Measurements from ENCODE around the gene UGT2A2.
"Not testable (repeated sequence)": the region's sequence is repeated elsewhere in the genome, so short reads cannot be mapped to it uniquely, and the experiment has no call there.

Gene UGT2A2

DNA sequence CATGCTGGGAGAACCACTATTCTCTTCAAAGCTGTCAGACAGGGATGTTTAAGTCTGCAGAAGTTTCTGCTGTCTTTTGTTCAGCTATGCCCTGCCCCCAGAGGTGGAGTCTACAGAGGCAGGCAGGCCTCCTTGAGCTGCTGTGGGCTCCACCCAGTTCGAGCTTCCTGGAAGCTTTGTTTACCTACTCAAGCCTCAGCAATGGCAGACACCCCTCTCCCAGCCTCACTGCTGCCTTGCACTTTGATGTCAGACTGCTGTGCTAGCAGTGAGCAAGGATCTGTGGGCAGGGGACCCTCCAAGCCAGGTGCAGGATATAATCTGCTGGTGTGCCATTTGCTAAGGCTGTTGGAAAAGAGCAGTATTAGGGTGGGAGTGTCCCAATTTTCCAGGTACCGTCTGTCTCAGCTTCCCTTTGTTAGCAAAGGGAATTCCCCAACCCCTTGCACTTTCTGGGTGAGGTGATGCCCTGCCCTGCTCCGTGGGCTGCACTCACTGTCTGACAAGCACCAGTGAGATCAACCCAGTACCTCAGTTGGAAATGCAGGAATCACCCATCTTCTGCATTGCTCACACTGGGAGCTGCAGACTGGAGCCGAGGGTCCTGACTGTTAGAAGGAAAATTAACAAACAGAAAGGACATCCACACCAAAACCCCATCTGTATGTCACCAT, 21.8 kb upstream of the UGT2A2 start:
- DNase-seq (ENCODE audit: low spot score); H3K27me3 ChIP-seq (ENCODE audit: control insufficient read depth in 3 of 3, insufficient read depth in 3 of 3, low read depth in 1 of 3, low read length in 3 of 3); H3K27ac ChIP-seq (replicated peaks; ENCODE audit: low read length); H3K79me1 ChIP-seq (ENCODE audit: low read depth, low read length); H3K9ac ChIP-seq (ENCODE audit: low read depth, low read length, poor library complexity); H2BK120ac ChIP-seq (ENCODE audit: low read depth, low read length); H3K4ac ChIP-seq (ENCODE audit: low read length); H3K23ac ChIP-seq (ENCODE audit: low read depth, low read length, poor library complexity); H2BK15ac ChIP-seq (ENCODE audit: low read length); H2AK5ac ChIP-seq (ENCODE audit: low read depth, low read length); H3K4me2 ChIP-seq (ENCODE audit: insufficient read depth, low read length, poor library complexity, severe bottlenecking); H4K91ac ChIP-seq (ENCODE audit: low read depth, low read length, poor library complexity); H3K14ac ChIP-seq (ENCODE audit: low read length); H3K36me3 ChIP-seq (replicated peaks in 1 of 2; ENCODE audit: control insufficient read depth in 2 of 2, insufficient read depth in 2 of 2, low read length in 2 of 2); H4K8ac ChIP-seq (ENCODE audit: low read depth, low read length); H3K18ac ChIP-seq (ENCODE audit: low read length); H3K4me3 ChIP-seq (ENCODE audit: low read length in 2 of 2); H2BK5ac ChIP-seq (ENCODE audit: low read length); H3K4me1 ChIP-seq (ENCODE audit: control insufficient read depth in 2 of 2, insufficient read depth in 1 of 2, low read depth in 1 of 2, low read length in 2 of 2); H3K9me3 ChIP-seq (replicated peaks in 1 of 2; ENCODE audit: control insufficient read depth in 2 of 2, insufficient read depth in 1 of 2, low read depth in 1 of 2, low read length in 2 of 2); H2BK12ac ChIP-seq (ENCODE audit: low read length): not testable (repeated sequence)
- H2AFZ ChIP-seq (ENCODE audit: low read length): peak overlapping the region; percentile 29
- WGBS, 2 donors (ENCODE audit: extremely low coverage in 2 of 2, insufficient read length in 2 of 2, insufficient replicate concordance in 1 of 2): no CpG with 5 or more reads among the region's 4 CpGs

- Histone ChIP-seq H4K8ac (ENCODE audit: low read depth, low read length) (no peak overlapping the region), H3K4me3 (ENCODE audit: low read length in 2 of 2) (no peak overlapping the region), H2BK15ac (ENCODE audit: low read length) (no peak overlapping the region), H3K36me3 (replicated peaks in 1 of 2; ENCODE audit: control insufficient read depth in 2 of 2, insufficient read depth in 2 of 2, low read length in 2 of 2) (no peaks in the 10 kb centered on the region), H3K27ac (replicated peaks; ENCODE audit: low read length) (no peak overlapping the region), H4K91ac (ENCODE audit: low read depth, low read length, poor library complexity) (no peak overlapping the region), H2BK5ac (ENCODE audit: low read length) (no peak overlapping the region), H3K79me1 (ENCODE audit: low read depth, low read length) (no peaks in the 10 kb centered on the region), H3K4me2 (ENCODE audit: insufficient read depth, low read length, poor library complexity, severe bottlenecking) (no peak overlapping the region), H3K9me3 (replicated peaks in 1 of 2; ENCODE audit: control insufficient read depth in 2 of 2, insufficient read depth in 1 of 2, low read depth in 1 of 2, low read length in 2 of 2) (no peaks in the 10 kb centered on the region), H3K9ac (ENCODE audit: low read depth, low read length, poor library complexity) (no peak overlapping the region), H3K4ac (ENCODE audit: low read length) (no peak overlapping the region), H2BK120ac (ENCODE audit: low read depth, low read length) (no peak overlapping the region), H3K4me1 (ENCODE audit: control insufficient read depth in 2 of 2, insufficient read depth in 1 of 2, low read depth in 1 of 2, low read length in 2 of 2) (no peaks in the 10 kb centered on the region), H3K27me3 (ENCODE audit: control insufficient read depth in 3 of 3, insufficient read depth in 3 of 3, low read depth in 1 of 3, low read length in 3 of 3) (no peaks in the 10 kb centered on the region), H3K14ac (ENCODE audit: low read length) (no peak overlapping the region), H3K23ac (ENCODE audit: low read depth, low read length, poor library complexity) (no peak overlapping the region), H2AK5ac (ENCODE audit: low read depth, low read length) (no peak overlapping the region), H2BK12ac (ENCODE audit: low read length) (no peak overlapping the region), H2AFZ (ENCODE audit: low read length) (no peak overlapping the region), H3K18ac (ENCODE audit: low read length) (peak overlapping the region; percentile 71)
- DNase-seq (ENCODE audit: low spot score): no peak
- no CpG with 5 or more reads among the region's 12 CpGs for WGBS, 2 donors (ENCODE audit: extremely low coverage in 2 of 2, insufficient read length in 2 of 2, insufficient replicate concordance in 1 of 2)
Observed at GRCh38 chr4:69658133-69658532, 18.7 kb upstream of the UGT2A2 start.

DNA sequence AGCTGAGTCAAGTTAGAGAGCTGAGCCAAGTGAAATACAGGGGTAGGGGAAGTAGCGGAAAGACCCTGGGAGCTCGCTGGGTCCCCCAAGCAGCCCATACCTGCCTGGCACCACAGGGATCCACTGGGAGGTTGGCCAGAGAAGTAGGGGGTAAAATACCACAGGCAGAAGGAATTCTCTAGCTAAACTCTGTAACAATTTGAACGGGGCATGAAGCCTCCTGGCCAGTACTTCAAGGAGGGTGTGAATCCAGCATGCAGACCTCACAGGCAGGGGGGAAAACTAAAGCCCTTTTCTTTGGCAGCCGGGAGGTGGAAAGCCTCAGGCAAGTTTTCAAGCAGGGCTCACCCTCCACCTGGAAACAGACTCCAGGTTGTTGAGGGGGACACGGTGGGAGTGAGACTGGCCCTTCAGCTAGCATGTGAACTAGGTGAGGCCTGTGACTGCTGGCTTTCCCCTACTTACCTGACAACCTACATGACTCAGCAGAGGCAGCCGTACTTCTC, 17.3 kb upstream of the UGT2A2 start:
- no peaks in the 10 kb centered on the region for H3K9me3 ChIP-seq (replicated peaks in 1 of 2; ENCODE audit: control insufficient read depth in 2 of 2, insufficient read depth in 1 of 2, low read depth in 1 of 2, low read length in 2 of 2)
- H3K36me3 ChIP-seq (replicated peaks in 1 of 2; ENCODE audit: control insufficient read depth in 2 of 2, insufficient read depth in 2 of 2, low read length in 2 of 2): no peaks in the 10 kb centered on the region
- no peaks in the 10 kb centered on the region for H3K79me1 ChIP-seq (ENCODE audit: low read depth, low read length)
- no peak overlapping the region for H2BK15ac ChIP-seq (ENCODE audit: low read length)
- H3K27me3 ChIP-seq (ENCODE audit: control insufficient read depth in 3 of 3, insufficient read depth in 3 of 3, low read depth in 1 of 3, low read length in 3 of 3): no peaks in the 10 kb centered on the region
- H3K27ac ChIP-seq (replicated peaks; ENCODE audit: low read length): no peak overlapping the region
- H2BK5ac ChIP-seq (ENCODE audit: low read length): peak overlapping the region; percentile 13
- peak overlapping the region; percentile 11 for H3K4me2 ChIP-seq (ENCODE audit: insufficient read depth, low read length, poor library complexity, severe bottlenecking)
- H3K4me1 ChIP-seq (ENCODE audit: control insufficient read depth in 2 of 2, insufficient read depth in 1 of 2, low read depth in 1 of 2, low read length in 2 of 2): no peaks in the 10 kb centered on the region
- H2BK120ac ChIP-seq (ENCODE audit: low read depth, low read length): no peak overlapping the region
- H4K8ac ChIP-seq (ENCODE audit: low read depth, low read length): no peak overlapping the region
- no peak overlapping the region for H4K91ac ChIP-seq (ENCODE audit: low read depth, low read length, poor library complexity)
- H3K23ac ChIP-seq (ENCODE audit: low read depth, low read length, poor library complexity): no peak overlapping the region
- DNase-seq (ENCODE audit: low spot score): no peak
- no peak overlapping the region for H3K14ac ChIP-seq (ENCODE audit: low read length)
- H3K4ac ChIP-seq (ENCODE audit: low read length): no peak overlapping the region
- peak overlapping the region; percentile 11 for H3K18ac ChIP-seq (ENCODE audit: low read length)
- no peak overlapping the region for H2AK5ac ChIP-seq (ENCODE audit: low read depth, low read length)
- H2BK12ac ChIP-seq (ENCODE audit: low read length): no peak overlapping the region
- H2AFZ ChIP-seq (ENCODE audit: low read length): no peak overlapping the region
- H3K4me3 ChIP-seq (ENCODE audit: low read length in 2 of 2): no peak overlapping the region
- no peak overlapping the region for H3K9ac ChIP-seq (ENCODE audit: low read depth, low read length, poor library complexity)
- WGBS, 2 donors (ENCODE audit: extremely low coverage in 2 of 2, insufficient read length in 2 of 2, insufficient replicate concordance in 1 of 2): no CpG with 5 or more reads among the region's 6 CpGs

DNA sequence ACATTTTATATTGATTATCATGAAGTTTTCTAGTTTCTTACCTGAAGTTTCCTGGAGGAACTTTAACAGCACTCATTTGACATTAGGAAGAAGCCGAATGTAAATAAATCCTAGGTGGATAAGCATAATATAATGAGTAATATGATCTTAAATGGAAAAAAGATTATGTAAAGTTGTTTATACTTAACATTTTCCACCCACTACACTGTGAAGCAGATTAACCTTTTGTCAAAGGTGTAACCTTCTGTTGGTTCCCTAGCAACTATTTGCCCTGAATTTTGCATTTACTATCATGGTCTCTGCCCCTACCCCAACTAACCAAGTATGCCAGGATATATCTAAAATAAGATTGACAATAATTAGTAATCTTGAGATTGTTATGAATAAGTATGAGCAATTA, 13.7 kb upstream of the UGT2A2 start, which contains the start of gene UGT2A1:
TSS of gene UGT2A1 (minus strand) at position 101 of the 400 bp plus-strand sequence. CDS start 5,603 bp downstream, outside the sequence.
- no peak within 1 kb of the TSS for H3K4ac ChIP-seq (ENCODE audit: low read length)
- H3K23ac ChIP-seq (ENCODE audit: low read depth, low read length, poor library complexity): no peak within 1 kb of the TSS
- no peak within 1 kb of the TSS for H3K14ac ChIP-seq (ENCODE audit: low read length)
- no peak within 1 kb of the TSS for H3K27ac ChIP-seq (replicated peaks; ENCODE audit: low read length)
- H2AK5ac ChIP-seq (ENCODE audit: low read depth, low read length): no peak within 1 kb of the TSS
- no CpG with 5 or more reads among the region's 1 CpG for WGBS, 2 donors (ENCODE audit: extremely low coverage in 2 of 2, insufficient read length in 2 of 2, insufficient replicate concordance in 1 of 2)
- H3K9me3 ChIP-seq (replicated peaks in 1 of 2; ENCODE audit: control insufficient read depth in 2 of 2, insufficient read depth in 1 of 2, low read depth in 1 of 2, low read length in 2 of 2): no peaks in the 10 kb centered on the region
- H4K91ac ChIP-seq (ENCODE audit: low read depth, low read length, poor library complexity): no peak within 1 kb of the TSS
- DNase-seq (ENCODE audit: low spot score): no peak
- no peak within 1 kb of the TSS for H4K8ac ChIP-seq (ENCODE audit: low read depth, low read length)
- H3K18ac ChIP-seq (ENCODE audit: low read length): no peak within 1 kb of the TSS
- peaks cover 0 to 3% of the 10 kb centered on the region in 2 donors for H3K4me1 ChIP-seq (ENCODE audit: control insufficient read depth in 2 of 2, insufficient read depth in 1 of 2, low read depth in 1 of 2, low read length in 2 of 2)
- no peak within 1 kb of the TSS for H2AFZ ChIP-seq (ENCODE audit: low read length)
- H3K4me2 ChIP-seq (ENCODE audit: insufficient read depth, low read length, poor library complexity, severe bottlenecking): no peak within 1 kb of the TSS
- no peak within 1 kb of the TSS for H2BK5ac ChIP-seq (ENCODE audit: low read length)
- H2BK120ac ChIP-seq (ENCODE audit: low read depth, low read length): no peak within 1 kb of the TSS
- H3K36me3 ChIP-seq (replicated peaks in 1 of 2; ENCODE audit: control insufficient read depth in 2 of 2, insufficient read depth in 2 of 2, low read length in 2 of 2): no peaks in the 10 kb centered on the region
- H3K4me3 ChIP-seq (ENCODE audit: low read length in 2 of 2): no peak within 1 kb of the TSS
- H2BK15ac ChIP-seq (ENCODE audit: low read length): no peak within 1 kb of the TSS
- H3K79me1 ChIP-seq (ENCODE audit: low read depth, low read length): no peaks in the 10 kb centered on the region
- H3K27me3 ChIP-seq (ENCODE audit: control insufficient read depth in 3 of 3, insufficient read depth in 3 of 3, low read depth in 1 of 3, low read length in 3 of 3): no peaks in the 10 kb centered on the region
- H3K9ac ChIP-seq (ENCODE audit: low read depth, low read length, poor library complexity): no peak within 1 kb of the TSS
- H2BK12ac ChIP-seq (ENCODE audit: low read length): no peak within 1 kb of the TSS
